GOT3 (cell line): ENCODE measurements around the gene NPAS3.

Experiments used
- DNase-seq: peaks from one replicate; lab custom pipeline; 2025; ENCODE audit warnings: mixed read lengths; lab: John Stamatoyannopoulos, UW

Gene NPAS3

GRCh38 chr14:33679461-33680225 is 741.0 kb downstream of the NPAS3 start:
- no peak for DNase-seq

- DNase-seq: no peak
Observed at GRCh38 chr14:33680873-33681272, 742.2 kb downstream of the NPAS3 start.

- DNase-seq: no peak
Observed at GRCh38 chr14:33682760-33683159, 744.1 kb downstream of the NPAS3 start.

GRCh38 chr14:33685026-33685425 is 746.3 kb downstream of the NPAS3 start:
- DNase-seq: no peak

GRCh38 chr14:33685698-33686097 is 747.0 kb downstream of the NPAS3 start:
- no peak for DNase-seq

GRCh38 chr14:33686218-33686617 is 747.5 kb downstream of the NPAS3 start:
- DNase-seq: no peak

GRCh38 chr14:33686856-33687255 is 748.2 kb downstream of the NPAS3 start:
- no peak for DNase-seq

GRCh38 chr14:33689680-33690079 is 751.0 kb downstream of the NPAS3 start:
- no peak for DNase-seq

GRCh38 chr14:33691907-33692306 is 753.2 kb downstream of the NPAS3 start:
- no peak for DNase-seq

GRCh38 chr14:33692762-33693161 is 754.1 kb downstream of the NPAS3 start:
- no peak for DNase-seq

- no peak for DNase-seq
Observed at GRCh38 chr14:33693237-33693636, 754.6 kb downstream of the NPAS3 start.

- DNase-seq: no peak
Observed at GRCh38 chr14:33696165-33696564, 757.5 kb downstream of the NPAS3 start.

- DNase-seq: no peak
Observed at GRCh38 chr14:33699300-33699983, 760.8 kb downstream of the NPAS3 start.

- no peak for DNase-seq
Observed at GRCh38 chr14:33700052-33700451, 761.4 kb downstream of the NPAS3 start.

- DNase-seq: no peak
Observed at GRCh38 chr14:33702293-33702692, 763.6 kb downstream of the NPAS3 start.

- no peak for DNase-seq
Observed at GRCh38 chr14:33704481-33704880, 765.8 kb downstream of the NPAS3 start.

GRCh38 chr14:33705490-33705889 is 766.8 kb downstream of the NPAS3 start:
- no peak for DNase-seq

- no peak for DNase-seq
Observed at GRCh38 chr14:33707716-33708115, 769.0 kb downstream of the NPAS3 start.

GRCh38 chr14:33709283-33709682 is 770.6 kb downstream of the NPAS3 start:
- DNase-seq: no peak

- DNase-seq: no peak
Observed at GRCh38 chr14:33709711-33710110, 771.0 kb downstream of the NPAS3 start.

GRCh38 chr14:33710273-33710672 is 771.6 kb downstream of the NPAS3 start:
- DNase-seq: no peak

- no peak for DNase-seq
Observed at GRCh38 chr14:33711194-33711593, 772.5 kb downstream of the NPAS3 start.

GRCh38 chr14:33711811-33712216 is 773.1 kb downstream of the NPAS3 start:
- no peak for DNase-seq
